T follicular helper cell (primary cell): ENCODE measurements around the gene OR52B4.
"Not testable (repeated sequence)": the region's sequence is repeated elsewhere in the genome, so short reads cannot be mapped to it uniquely, and the experiment has no call there.

Experiments
- DNase-seq: peaks from one replicate; pipeline ENCODE4 v3.0.0-alpha.2; 2020; ENCODE audit warnings: low read depth
- total RNA-seq, 2 experiments: gene quantifications; one replicate each; lab custom pipeline; 2026; lab: John Stamatoyannopoulos, UW

OR52B4 gene
- 0 to 0.06 reads per million in 2 experiments for total RNA-seq

GRCh38 chr11:4368286-4368685 is at the start of gene OR52B4:
OR52B4 (minus strand) TSS chr11:4368386; CDS start chr11:4368295, 91 bp downstream.
- DNase-seq, result no peak

GRCh38 chr11:4416816-4417215 is 48.6 kb upstream of the OR52B4 start:
- DNase-seq, result no peak

GRCh38 chr11:4416306-4416705 is 48.1 kb upstream of the OR52B4 start:
- no peak for DNase-seq

- DNase-seq, result not testable (repeated sequence)
These were observed 38.0 kb upstream of the OR52B4 start for GRCh38 chr11:4406206-4406605.

GRCh38 chr11:4393858-4394223 is 25.7 kb upstream of the OR52B4 start:
- no peak for DNase-seq

GRCh38 chr11:4393209-4393857 is 25.1 kb upstream of the OR52B4 start, which contains the start of gene TRIM21:
TRIM21 (minus strand) TSS chr11:4393702; CDS start chr11:4390409, 3,293 bp downstream.
- peak; percentile 80 for DNase-seq

- DNase-seq, result no peak
These were observed 20.0 kb upstream of the OR52B4 start for GRCh38 chr11:4388221-4388620.

GRCh38 chr11:4385978-4386740 is 18.0 kb upstream of the OR52B4 start:
- DNase-seq, result no peak

GRCh38 chr11:4381901-4382300 is 13.7 kb upstream of the OR52B4 start:
- DNase-seq, result no peak

- DNase-seq, result no peak
These were observed 7.4 kb upstream of the OR52B4 start for GRCh38 chr11:4375431-4376140.

GRCh38 chr11:4370166-4370565 is 2.0 kb upstream of the OR52B4 start:
- DNase-seq, result no peak

- DNase-seq, result not testable (repeated sequence)
These were observed 20.0 kb downstream of the OR52B4 start for GRCh38 chr11:4348142-4348541.

GRCh38 chr11:4345366-4345765 is 22.8 kb downstream of the OR52B4 start:
- DNase-seq, result not testable (repeated sequence)

- not testable (repeated sequence) for DNase-seq
These were observed 33.8 kb downstream of the OR52B4 start for GRCh38 chr11:4334356-4334755.
